Measurements from ENCODE around the gene THSD7A.

- TF ChIP-seq ATF3 (CRISPR knock-in tag; conservative IDR thresholded peaks at IDR 0.05) (no peak), ARID4B (CRISPR knock-in tag; IDR thresholded peaks at IDR 0.05; ENCODE audit: borderline replicate concordance) (no peak), MAX (CRISPR knock-in tag; IDR thresholded peaks at IDR 0.05) (no peak), CTCF (IDR thresholded peaks at IDR 0.05) (no peak), NFATC4 (CRISPR knock-in tag; IDR thresholded peaks at IDR 0.05) (no peak), CREB1 (CRISPR knock-in tag; IDR thresholded peaks at IDR 0.05) (no peak), ELF4 (CRISPR knock-in tag; IDR thresholded peaks at IDR 0.05; ENCODE audit: low read depth) (no peak), FOXK1 (CRISPR knock-in tag; IDR thresholded peaks at IDR 0.05) (no peak), ZNF263 (CRISPR knock-in tag; IDR thresholded peaks at IDR 0.05; ENCODE audit: low read depth) (no peak), USF2 (CRISPR knock-in tag; IDR thresholded peaks at IDR 0.05) (no peak), USF1 (CRISPR knock-in tag; IDR thresholded peaks at IDR 0.05) (no peak)
These were observed 195.7 kb downstream of the THSD7A start for GRCh38 chr7:11636274-11636673.
